Measurements from ENCODE around the gene TNNI2.

GRCh38 chr11:1827931-1828330 is 10.8 kb upstream of the TNNI2 start:
- TF ChIP-seq POLR2A (IDR thresholded peaks at IDR 0.05) (no peak), CTCF (IDR thresholded peaks at IDR 0.05) (no peak), EP300 (IDR thresholded peaks at IDR 0.05) (no peak)
